ENCODE measurements around the gene DNAH14. TPM values are rescaled to one million over a fixed set of nuclear protein-coding genes. Genes with fewer than 3 reads are reported as not detected.

DNAH14 gene
- total and polyA plus RNA-seq, 2 of the 4 experiments (the other 2 are of a cell fraction), result 2.7 to 3.6 TPM

DNA sequence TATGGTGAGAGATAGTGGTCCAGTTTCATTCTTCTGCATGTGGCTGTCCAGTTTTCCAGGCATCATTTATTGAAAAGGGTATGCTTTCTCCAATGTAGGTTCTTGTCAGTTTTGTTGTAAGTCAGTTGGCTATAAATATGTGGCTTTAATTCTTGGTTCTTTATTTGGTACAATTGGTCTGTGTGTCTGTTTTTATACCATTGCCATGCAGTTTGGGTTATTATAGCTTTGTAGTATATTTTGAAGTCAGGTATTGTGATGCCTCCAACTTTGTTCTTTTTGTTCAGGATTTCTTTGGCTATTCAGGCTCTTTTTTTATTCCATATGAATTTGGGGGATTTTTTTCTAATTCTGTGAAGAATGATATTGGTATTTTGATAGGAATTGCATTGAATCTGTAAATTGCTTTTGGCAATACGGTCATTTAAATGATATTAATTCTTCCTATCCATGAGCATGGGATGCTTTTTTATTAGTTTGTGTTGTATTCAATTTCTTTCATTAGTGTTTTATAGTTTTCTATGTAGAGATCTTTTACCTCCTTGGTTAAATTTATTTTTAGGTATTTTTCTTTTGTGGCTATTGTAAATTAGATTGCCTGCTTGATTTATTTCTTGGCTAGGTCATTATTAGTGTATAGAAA lies 3.3 kb downstream of the DNAH14 start:
- no peaks in the 10 kb centered on the region for H3K79me1 ChIP-seq (ENCODE audit: low read depth in 1 of 2, low read length in 2 of 2)
- H2BK15ac ChIP-seq (ENCODE audit: low read depth, low read length), result no peak overlapping the region
- no peak overlapping the region for H2BK120ac ChIP-seq (ENCODE audit: low read depth, low read length)
- H4K20me1 ChIP-seq (ENCODE audit: insufficient read depth, low read length), result no peaks in the 10 kb centered on the region
- H3K4ac ChIP-seq (ENCODE audit: low read depth, low read length), result no peak overlapping the region
- no peak overlapping the region for H4K91ac ChIP-seq (ENCODE audit: insufficient read depth, low read depth, low read length)
- DNase-seq (no peak), ATAC-seq (ENCODE audit: low read depth) (no peak)
- no peak overlapping the region for H2AK5ac ChIP-seq (ENCODE audit: low read depth, low read length)
- H3K4me3 ChIP-seq (ENCODE audit: insufficient read depth, low read depth, low read length), result no peak overlapping the region
- no peaks in the 10 kb centered on the region for H3K27me3 ChIP-seq (ENCODE audit: control insufficient read depth, insufficient read depth, low read length)
- intact Hi-C loops (cut with micrococcal nuclease) (no loop called here), dilution Hi-C loops (cut with HindIII; ENCODE audit: low sequenced_read_pairs, unreplicated experiment) (no loop called here), in situ Hi-C loops (cut with MboI; ENCODE audit: low sequenced_read_pairs) (no loop called here)
- no peak overlapping the region for H3K14ac ChIP-seq (replicated peaks; ENCODE audit: low read depth, low read length)
- no peak overlapping the region for H3K23ac ChIP-seq (ENCODE audit: low read depth, low read length)
- no peak overlapping the region for H3K9ac ChIP-seq (ENCODE audit: low read depth, low read length)
- H3K4me1 ChIP-seq (ENCODE audit: control insufficient read depth, insufficient read depth, low read length), result no peaks in the 10 kb centered on the region
- TF ChIP-seq MAFK (IDR thresholded peaks at IDR 0.05; ENCODE audit: low read depth, low read length) (no peak), POLR2A (IDR thresholded peaks at IDR 0.05; ENCODE audit: low read depth, low read length) (no peak), CEBPB (IDR thresholded peaks at IDR 0.05; ENCODE audit: low read depth, low read length) (no peak), FOS (IDR thresholded peaks at IDR 0.05; ENCODE audit: low read depth, low read length) (no peak), CHD1 (IDR thresholded peaks at IDR 0.05; ENCODE audit: low read depth, low read length) (no peak), SMC3 (IDR thresholded peaks at IDR 0.05; ENCODE audit: low read depth, low read length) (no peak), RFX5 (IDR thresholded peaks at IDR 0.05; ENCODE audit: low read depth, low read length) (no peak), MAZ (IDR thresholded peaks at IDR 0.05; ENCODE audit: borderline replicate concordance, low read depth, low read length) (no peak), NFE2L2 (IDR thresholded peaks at IDR 0.05; ENCODE audit: low read depth, low read length) (no peak), RAD21 (IDR thresholded peaks at IDR 0.05; ENCODE audit: low read length) (no peak)
- TF ChIP-seq, protein P1, sequence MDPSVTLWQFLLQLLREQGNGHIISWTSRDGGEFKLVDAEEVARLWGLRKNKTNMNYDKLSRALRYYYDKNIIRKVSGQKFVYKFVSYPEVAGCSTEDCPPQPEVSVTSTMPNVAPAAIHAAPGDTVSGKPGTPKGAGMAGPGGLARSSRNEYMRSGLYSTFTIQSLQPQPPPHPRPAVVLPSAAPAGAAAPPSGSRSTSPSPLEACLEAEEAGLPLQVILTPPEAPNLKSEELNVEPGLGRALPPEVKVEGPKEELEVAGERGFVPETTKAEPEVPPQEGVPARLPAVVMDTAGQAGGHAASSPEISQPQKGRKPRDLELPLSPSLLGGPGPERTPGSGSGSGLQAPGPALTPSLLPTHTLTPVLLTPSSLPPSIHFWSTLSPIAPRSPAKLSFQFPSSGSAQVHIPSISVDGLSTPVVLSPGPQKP (IDR thresholded peaks at IDR 0.05; ENCODE audit: borderline replicate concordance, low read depth, low read length), result no peak
- TF ChIP-seq, protein P2, sequence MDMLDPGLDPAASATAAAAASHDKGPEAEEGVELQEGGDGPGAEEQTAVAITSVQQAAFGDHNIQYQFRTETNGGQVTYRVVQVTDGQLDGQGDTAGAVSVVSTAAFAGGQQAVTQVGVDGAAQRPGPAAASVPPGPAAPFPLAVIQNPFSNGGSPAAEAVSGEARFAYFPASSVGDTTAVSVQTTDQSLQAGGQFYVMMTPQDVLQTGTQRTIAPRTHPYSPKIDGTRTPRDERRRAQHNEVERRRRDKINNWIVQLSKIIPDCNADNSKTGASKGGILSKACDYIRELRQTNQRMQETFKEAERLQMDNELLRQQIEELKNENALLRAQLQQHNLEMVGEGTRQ (IDR thresholded peaks at IDR 0.05; ENCODE audit: low read depth, low read length), result no peak
- H3K4me2 ChIP-seq (ENCODE audit: low read depth, low read length), result no peak overlapping the region
- H3K56ac ChIP-seq (ENCODE audit: extremely low read depth, insufficient read depth, low read length), result no peak overlapping the region
- no peak overlapping the region for H2AK9ac ChIP-seq (replicated peaks; ENCODE audit: low read depth, low read length, poor library complexity)
- H3K27ac ChIP-seq (ENCODE audit: insufficient read depth, low read length), result no peak overlapping the region
- no CpG with 5 or more reads among the region's 1 CpG for WGBS, 2 experiments (ENCODE audit: extremely low coverage in 2 of 2, insufficient read length in 1 of 2)
- no peak overlapping the region for H2BK20ac ChIP-seq (ENCODE audit: low read depth, low read length)
- H4K8ac ChIP-seq (ENCODE audit: low read depth in 2 of 2, low read length in 2 of 2), result no peak overlapping the region
- no peak overlapping the region for H3K18ac ChIP-seq (ENCODE audit: low read depth, low read length)
- no peak overlapping the region for H4K5ac ChIP-seq (ENCODE audit: low read depth, low read length)
- no peaks in the 10 kb centered on the region for H3K36me3 ChIP-seq (ENCODE audit: control insufficient read depth, insufficient read depth, low read length)
- ChIA-PET POLR2A (ENCODE audit: unreplicated experiment) (no interaction called here), CTCF (no interaction called here)
- H2AFZ ChIP-seq (replicated peaks; ENCODE audit: low read length, poor library complexity), result no peak overlapping the region
- peaks cover 3% of the 10 kb centered on the region; the same call in 1 of the 2 replicates for H3K9me1 ChIP-seq (ENCODE audit: insufficient read depth, low read length)
- BruUV-seq (replicated peaks), result no TSS peak
- no peak overlapping the region for H2BK5ac ChIP-seq (ENCODE audit: low read depth, low read length, poor library complexity, severe bottlenecking)
- H3K9me3 ChIP-seq (ENCODE audit: control insufficient read depth, insufficient read depth, low read length), result peaks cover 4% of the 10 kb centered on the region; the same call in 1 of the 2 replicates

Data from IMR-90 (cell line).